Endothelial cell of umbilical vein (primary cell): ENCODE data around the gene FUBP3. TPM values are rescaled to one million over a fixed set of nuclear protein-coding genes. Genes with fewer than 3 reads are reported as not detected.

ENCODE experiments used
- BruUV-seq: library from RNA; stranded (reverse); fragments of 400-500 nt; replicated peaks from 2 replicates; lab custom pipeline; 2021; lab: Mats Ljungman, UMichigan
- CTCF ChIA-PET: fragments of 300-600, 350-600 bp; sonication (Branson Sonifier 250); formaldehyde crosslinking; loops from one replicate; lab custom pipeline; 2021; ENCODE audit warnings: antibody characterized with exemption, inconsistent platforms; lab: Charles Lee
- POLR2A ChIA-PET: fragments of 300-600, 350-600 bp; sonication (Branson Sonifier 250); formaldehyde crosslinking; loops from one replicate; lab custom pipeline; 2021; ENCODE audit warnings: antibody characterized with exemption, inconsistent platforms; lab: Charles Lee
- DNase-seq: peaks from one replicate; pipeline ENCODE4 v3.0.0-alpha.2; 2011; ENCODE audit warnings: low read depth, low spot score
- FAIRE-seq: peaks from 2 replicates; lab custom pipeline; 2011; peaks lifted over from hg19 to GRCh38; lab: Jason Lieb, UNC
- H2AFZ ChIP-seq: 2 replicates; pipeline ENCODE4 v1.6.0; 2012; ENCODE audit warnings: low read depth, low read length, control low read depth, inconsistent platforms
- H3K27ac ChIP-seq: 2 replicates; pipeline ENCODE4 v1.5.1; 2011; ENCODE audit warnings: low read depth, mild to moderate bottlenecking, control low read depth, low read length, moderate library complexity; ENCODE audit not compliant: insufficient read depth
- H3K27me3 ChIP-seq, 2 experiments: 2 replicates each; pipeline versions ENCODE4 v1.6.0 to v1.6.1; 2011; ENCODE audit warnings: low read length in 2 of 2, mixed read lengths in 1 of 2; ENCODE audit not compliant: control insufficient read depth in 2 of 2, insufficient read depth in 2 of 2
- H3K36me3 ChIP-seq, 2 experiments: 2 replicates in 1 of 2; 3 replicates in 1 of 2; pipeline ENCODE4 v1.5.1; 2011; ENCODE audit warnings: low read length in 2 of 2, mild to moderate bottlenecking in 1 of 2, moderate library complexity in 1 of 2; ENCODE audit not compliant: control insufficient read depth in 2 of 2, insufficient read depth in 2 of 2; ENCODE audit errors: extremely low read depth in 1 of 2
- H3K4me1 ChIP-seq: 3 replicates; pipeline ENCODE4 v1.5.1; 2011; ENCODE audit warnings: mild to moderate bottlenecking, low read length; ENCODE audit not compliant: control insufficient read depth, insufficient read depth; ENCODE audit errors: extremely low read depth
- H3K4me2 ChIP-seq: 2 replicates; pipeline ENCODE4 v1.6.1; 2011; ENCODE audit warnings: low read length, control low read depth, mixed read lengths; ENCODE audit not compliant: insufficient read depth
- H3K4me3 ChIP-seq, 3 experiments: fragments of 200-600 bp in 1 of 3; sonication (generic), shearing (Covaris generic) in 1 of 3; replicated peaks in 1 of 3; 2 replicates each; pipeline ENCODE4 v1.5.1; 2011 to 2016; ENCODE audit warnings: control low read depth in 3 of 3, low read length in 3 of 3, mild to moderate bottlenecking in 2 of 3, inconsistent platforms in 1 of 3, low read depth in 1 of 3, moderate library complexity in 1 of 3; ENCODE audit not compliant: insufficient read depth in 1 of 3
- H3K79me2 ChIP-seq: 2 replicates; pipeline ENCODE4 v1.6.0; 2012; ENCODE audit warnings: low read length, inconsistent platforms; ENCODE audit not compliant: control insufficient read depth, insufficient read depth
- H3K9ac ChIP-seq: replicated peaks from 2 replicates; pipeline ENCODE3; 2011; ENCODE audit warnings: low read length, control low read depth; ENCODE audit not compliant: insufficient read depth; ENCODE audit errors: extremely low read depth
- H3K9me1 ChIP-seq: replicated peaks from 3 replicates; pipeline ENCODE4 v1.6.0; 2011; ENCODE audit warnings: mild to moderate bottlenecking, low read length; ENCODE audit not compliant: control insufficient read depth, insufficient read depth; ENCODE audit errors: extremely low read depth
- H3K9me3 ChIP-seq: replicated peaks from 2 replicates; pipeline ENCODE4 v1.5.1; 2012; ENCODE audit warnings: low read length, inconsistent platforms; ENCODE audit not compliant: control insufficient read depth, insufficient read depth
- H4K20me1 ChIP-seq: replicated peaks from 2 replicates; pipeline ENCODE3; 2011; ENCODE audit warnings: mild to moderate bottlenecking, low read length; ENCODE audit not compliant: control insufficient read depth, insufficient read depth; ENCODE audit errors: extremely low read depth
- CTCF ChIP-seq, 2 donors: IDR thresholded peaks; 1 replicate in 1 of 2; 2 replicates in 1 of 2; pipeline ENCODE4 v1.5.1; 2011; ENCODE audit warnings: low read length in 2 of 2, mild to moderate bottlenecking in 2 of 2, moderate library complexity in 2 of 2, control low read depth in 1 of 2, inconsistent platforms in 1 of 2, low read depth in 1 of 2; ENCODE audit not compliant: insufficient read depth in 1 of 2; ENCODE audit errors: extremely low read depth in 1 of 2
- EZH2 ChIP-seq: IDR thresholded peaks from 2 replicates; pipeline ENCODE4 v1.6.1; 2012; ENCODE audit warnings: borderline replicate concordance, low read depth, mild to moderate bottlenecking, moderate library complexity, low read length, inconsistent platforms; ENCODE audit not compliant: severe bottlenecking
- FOS ChIP-seq: IDR thresholded peaks from 2 replicates; pipeline ENCODE4 v1.6.1; 2011; ENCODE audit warnings: mild to moderate bottlenecking, low read length, moderate library complexity, borderline replicate concordance; ENCODE audit not compliant: insufficient read depth
- JUN ChIP-seq: IDR thresholded peaks from 2 replicates; pipeline ENCODE4 v1.6.1; 2011; ENCODE audit warnings: borderline replicate concordance, low read depth; ENCODE audit not compliant: insufficient read length, insufficient read depth
- MAX ChIP-seq: IDR thresholded peaks from 2 replicates; pipeline ENCODE4 v1.6.1; 2011; ENCODE audit not compliant: insufficient read depth, insufficient read length
- MYC ChIP-seq: IDR thresholded peaks from one replicate; pipeline ENCODE4 v1.6.1; 2011; ENCODE audit warnings: mild to moderate bottlenecking, low read depth, low read length
- POLR2A ChIP-seq: IDR thresholded peaks from 2 replicates; pipeline ENCODE4 v1.6.1; 2012; ENCODE audit warnings: low read depth, mild to moderate bottlenecking, control low read depth, low read length
- POLR2AphosphoS5 ChIP-seq: IDR thresholded peaks from 2 replicates; pipeline ENCODE4 v1.6.1; 2012; ENCODE audit warnings: low read depth, mild to moderate bottlenecking, control low read depth, low read length, moderate library complexity; ENCODE audit not compliant: insufficient read depth
- dilution Hi-C: fragments of 300-500 bp; cut with MboI; formaldehyde crosslinking; loops from one replicate; pipeline ENCODE4 v1.15.0; 2019; ENCODE audit warnings: low sequenced_read_pairs; ENCODE audit not compliant: extremely low pct_ligation_motif_present
- intact Hi-C: fragments of 100-400 bp; cut with micrococcal nuclease; formaldehyde crosslinking; loops from one replicate; pipeline ENCODE4 v1.10.0; 2022
- polyA plus RNA-seq, 4 experiments: library from polyadenylated mRNA; depleted of rRNA in 3 of 4; stranded (reverse) in 3 of 4; unstranded in 1 of 4; fragments of >200 nt; gene quantifications; 2 replicates each; pipeline versions ENCODE4 v1.2.1 to v1.2.3, GENCODE V29; 2011 to 2012; ENCODE audit warnings: missing spikeins in 1 of 4
- total RNA-seq: library from RNA; stranded (reverse); gene quantifications from 2 replicates; pipeline ENCODE4 v1.2.3, GENCODE V29; 2021

The FUBP3 gene
- total and polyA plus RNA-seq, 2 donors (not counting 3 experiments of a cell fraction or from before 2014, with no cell fraction given) = 19.4 to 50.9 TPM

GRCh38 chr9:130555061-130555460, 24.3 kb upstream of the FUBP3 start:
- no peak overlapping the region for H3K4me3 ChIP-seq
- intact Hi-C loops = no loop called here
- H3K27me3 ChIP-seq = peaks cover 2 to 3% of the 10 kb centered on the region in 2 experiments
- H3K27ac ChIP-seq = no peak overlapping the region
- DNase-seq (no peak), FAIRE-seq (no peak)
- POLR2A ChIA-PET = no interaction called here
- no peak overlapping the region for H2AFZ ChIP-seq
- no peaks in the 10 kb centered on the region for H3K36me3 ChIP-seq
- H3K9me3 ChIP-seq = no peaks in the 10 kb centered on the region
- dilution Hi-C loops = no loop called here
- H3K79me2 ChIP-seq = no peaks in the 10 kb centered on the region
- TF ChIP-seq FOS (no peak), CTCF (IDR thresholded peaks at IDR 0.05; ENCODE audit: extremely low read depth in 1 of 2, insufficient read depth in 1 of 2, low read depth in 1 of 2, low read length in 2 of 2) (no peak), MAX (no peak)
- H3K9me1 ChIP-seq = no peaks in the 10 kb centered on the region
- no peak overlapping the region for H3K9ac ChIP-seq
- H4K20me1 ChIP-seq = no peaks in the 10 kb centered on the region
- CTCF ChIA-PET = interaction anchor here (1.0 kb wide), 1 partner anchor 16 kb away, joined by 3 read pairs; no protein-coding TSS in a partner anchor
- no peaks in the 10 kb centered on the region for H3K4me1 ChIP-seq
- H3K4me2 ChIP-seq = no peak overlapping the region
- BruUV-seq = no TSS peak

GRCh38 chr9:130555968-130556367, 23.4 kb upstream of the FUBP3 start:
- BruUV-seq = no TSS peak
- no peaks in the 10 kb centered on the region for H3K9me3 ChIP-seq
- FAIRE-seq = no peak
- no peak overlapping the region for H3K4me2 ChIP-seq
- ChIA-PET CTCF (interaction anchor here (1.0 kb wide), 1 partner anchor 17 kb away, joined by 3 read pairs; no protein-coding TSS in a partner anchor), POLR2A (no interaction called here)
- dilution Hi-C loops = no loop called here
- no peaks in the 10 kb centered on the region for H4K20me1 ChIP-seq
- peaks cover 2 to 3% of the 10 kb centered on the region in 2 experiments for H3K27me3 ChIP-seq
- no peaks in the 10 kb centered on the region for H3K79me2 ChIP-seq
- H3K9ac ChIP-seq = no peak overlapping the region
- TF ChIP-seq CTCF (IDR thresholded peaks at IDR 0.05; ENCODE audit: extremely low read depth in 1 of 2, insufficient read depth in 1 of 2, low read depth in 1 of 2, low read length in 2 of 2) (no peak), MYC (no peak), FOS (no peak), EZH2 (no peak), POLR2AphosphoS5 (no peak), JUN (no peak), POLR2A (no peak)
- H3K27ac ChIP-seq = no peak overlapping the region
- no peak overlapping the region for H2AFZ ChIP-seq
- H3K36me3 ChIP-seq = no peaks in the 10 kb centered on the region
- H3K4me3 ChIP-seq = no peak overlapping the region
- no peaks in the 10 kb centered on the region for H3K9me1 ChIP-seq
- intact Hi-C loops = no loop called here
- no peaks in the 10 kb centered on the region for H3K4me1 ChIP-seq
- DNase-seq = no peak
